UCSD-AML1 (cell line): ENCODE data around the gene LIN28A.
"Not testable (repeated sequence)": the region's sequence is repeated elsewhere in the genome, so short reads cannot be mapped to it uniquely, and the experiment has no call there.

Experiments used
- DNase-seq: peaks from one replicate; lab custom pipeline; 2025; ENCODE audit not compliant: unreplicated experiment; lab: John Stamatoyannopoulos, UW

LIN28A gene

GRCh38 chr1:26410706-26411623 is at the start of gene LIN28A:
Gene LIN28A (plus strand): TSS chr1:26410817. CDS start chr1:26410892, 75 bp downstream.
- DNase-seq, result no peak

DNA sequence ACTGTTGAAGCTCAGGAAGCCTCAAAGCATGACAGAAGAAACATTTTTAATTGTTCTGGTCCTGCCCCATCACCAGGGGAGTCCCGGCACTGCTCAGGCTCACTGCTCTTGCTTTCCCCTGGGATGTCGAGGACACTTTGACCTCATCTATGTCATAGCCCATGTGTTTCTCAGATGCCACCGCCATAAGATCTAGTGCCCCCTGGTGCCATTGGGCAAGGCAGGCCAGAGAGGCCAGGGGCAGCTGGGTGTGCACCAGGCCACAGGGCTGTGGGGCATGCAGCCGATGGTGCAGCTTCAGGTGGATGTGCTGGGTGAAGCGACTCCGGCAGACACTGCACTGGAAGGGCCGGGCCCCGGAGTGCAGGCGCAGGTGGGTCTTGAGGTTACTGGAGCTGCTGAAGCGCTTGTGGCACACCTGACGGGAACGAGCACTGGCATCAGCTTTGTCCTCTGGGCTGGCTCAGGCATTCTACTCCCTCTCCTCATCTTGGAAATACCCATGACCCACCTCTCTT is 49.0 kb upstream of the LIN28A start:
- DNase-seq, result no peak

GRCh38 chr1:26362331-26362730 is 48.3 kb upstream of the LIN28A start:
- no peak for DNase-seq

GRCh38 chr1:26363549-26364448 is 46.8 kb upstream of the LIN28A start:
- peak; percentile 86 for DNase-seq

GRCh38 chr1:26364956-26365355 is 45.7 kb upstream of the LIN28A start:
- DNase-seq, result no peak

DNA sequence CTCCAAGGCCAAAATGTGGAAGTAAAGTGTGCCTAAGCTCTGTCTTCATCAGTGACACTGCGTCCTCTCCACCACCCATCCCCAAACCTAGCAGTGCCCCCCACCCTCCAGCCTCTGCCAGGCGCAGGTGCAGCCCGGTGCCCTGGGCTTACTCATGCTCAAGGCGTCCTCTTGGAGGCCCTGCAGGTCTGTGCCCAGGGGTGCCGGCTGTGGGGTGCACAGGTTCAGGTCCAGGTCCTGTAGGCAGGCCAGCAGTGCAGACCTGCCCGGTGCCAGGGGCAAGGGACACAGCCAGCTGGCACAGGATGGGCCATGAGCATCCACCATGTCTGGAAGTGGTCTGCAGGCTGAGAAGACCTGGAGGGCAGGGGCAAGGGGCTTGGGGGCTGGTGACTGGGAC is 43.2 kb upstream of the LIN28A start:
- no peak for DNase-seq

GRCh38 chr1:26368006-26368405 is 42.6 kb upstream of the LIN28A start:
- no peak for DNase-seq

DNA sequence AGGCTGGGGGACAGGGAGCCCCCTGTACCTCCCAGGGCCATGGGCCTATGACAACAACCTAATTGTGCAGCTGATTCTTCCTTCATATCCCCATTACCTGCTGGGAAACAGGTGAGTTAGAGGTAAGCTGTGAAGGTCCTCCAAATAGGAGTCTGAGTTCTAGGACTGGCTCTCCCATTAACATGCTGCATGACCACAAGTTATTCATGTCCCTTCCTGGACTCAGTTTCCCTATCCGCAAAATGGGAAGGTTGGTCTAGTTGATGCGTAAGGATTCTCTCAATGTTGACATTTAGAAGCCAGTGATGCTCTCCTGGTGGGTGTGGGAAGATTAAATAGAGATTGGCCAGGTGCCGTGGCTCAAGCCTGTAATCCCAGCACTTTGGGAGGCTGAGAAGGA is 42.1 kb upstream of the LIN28A start:
- DNase-seq, result no peak

- peak; percentile 46 for DNase-seq
Observed at GRCh38 chr1:26370591-26371382, 39.8 kb upstream of the LIN28A start.

DNA sequence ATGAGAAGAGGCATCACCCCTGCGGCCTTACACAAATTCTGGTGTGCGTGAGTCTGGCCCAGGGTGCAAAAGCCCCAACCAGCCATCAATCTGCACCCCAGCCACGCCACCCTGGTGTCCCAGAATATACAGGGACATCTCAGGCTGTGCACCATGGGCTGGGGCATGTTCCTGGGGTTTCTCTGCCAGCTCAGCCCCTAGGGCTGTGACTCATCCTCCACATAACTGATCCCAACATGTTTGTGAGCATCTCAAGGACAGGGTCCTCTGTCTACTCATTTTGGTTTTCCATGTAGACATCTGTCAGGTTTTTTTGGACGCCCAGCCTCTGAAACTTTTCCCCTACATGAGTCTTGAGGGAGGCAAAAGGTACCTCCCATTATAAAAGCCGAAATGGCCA is 38.6 kb upstream of the LIN28A start:
- DNase-seq, result no peak

DNA sequence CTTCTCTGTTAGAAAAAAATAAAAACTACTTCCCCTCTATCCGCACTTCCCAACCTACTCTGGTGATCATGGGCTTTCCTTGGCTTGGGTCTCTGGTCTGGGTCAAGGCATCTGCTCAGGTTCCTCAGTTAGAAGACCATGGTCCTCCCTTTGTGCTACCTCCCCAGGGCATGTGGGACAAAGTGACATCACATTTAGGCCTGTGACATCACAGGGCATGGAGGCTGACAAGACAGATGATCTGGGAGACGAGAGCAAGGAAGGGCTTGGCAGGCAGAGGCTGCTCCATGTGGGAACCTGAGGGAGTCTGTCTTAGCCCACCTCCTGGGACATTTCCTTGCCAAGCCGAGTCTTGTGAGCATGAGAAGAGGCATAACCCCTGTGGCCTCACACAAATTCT is 38.0 kb upstream of the LIN28A start, which contains the start of gene ZNF683:
TSS of gene ZNF683 (minus strand) at position 140 of the 400 bp plus-strand sequence. CDS start 4,179 bp downstream, outside the sequence.
- not testable (repeated sequence) for DNase-seq

DNA sequence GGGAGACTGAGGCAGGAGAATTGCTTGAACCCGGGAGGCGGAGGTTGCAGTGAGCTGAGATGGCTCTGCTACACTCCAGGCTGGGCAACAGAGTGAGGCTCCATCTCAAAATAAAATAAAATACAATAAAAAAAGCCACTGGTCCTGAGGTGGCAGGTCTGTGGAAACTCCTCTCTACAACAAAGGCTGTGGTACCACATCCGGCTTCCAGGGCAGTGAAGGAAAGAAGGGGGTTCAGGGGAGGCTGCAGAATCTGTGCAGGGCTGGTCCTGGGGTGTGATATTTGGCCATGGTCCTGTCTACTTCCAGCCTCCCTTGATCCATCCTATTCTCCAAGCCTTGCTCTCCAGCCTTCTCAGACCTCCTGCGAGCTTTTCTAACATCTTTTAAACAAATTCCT is 37.3 kb upstream of the LIN28A start:
- no peak for DNase-seq

DNA sequence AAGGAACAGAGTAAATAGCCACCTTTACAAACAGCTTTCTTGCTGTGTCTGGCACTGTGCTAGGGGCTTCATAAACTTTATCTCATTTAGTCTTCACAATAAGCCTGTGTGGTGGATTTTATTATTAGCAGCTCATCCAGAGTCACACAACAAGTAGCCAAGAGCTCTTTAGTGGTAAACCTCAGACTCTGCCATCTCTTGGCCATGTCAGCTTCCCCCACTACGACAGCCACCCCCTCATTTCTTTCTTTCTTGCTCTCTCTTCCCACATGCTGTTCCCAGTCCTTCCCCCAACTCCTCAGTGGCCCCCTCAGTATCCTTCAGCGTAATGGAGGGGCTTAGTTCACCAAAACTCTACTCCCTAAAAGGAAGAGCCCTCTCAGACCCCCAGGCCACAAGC is 36.8 kb upstream of the LIN28A start:
- DNase-seq, result no peak

GRCh38 chr1:26374361-26374760 is 36.3 kb upstream of the LIN28A start:
- not testable (repeated sequence) for DNase-seq

- peak; percentile 31 for DNase-seq
Observed at GRCh38 chr1:26375081-26375480, 35.5 kb upstream of the LIN28A start.

GRCh38 chr1:26376050-26376449 is 34.6 kb upstream of the LIN28A start:
- no peak for DNase-seq

GRCh38 chr1:26378088-26378878 is 32.3 kb upstream of the LIN28A start:
- peak; percentile 68 for DNase-seq

DNA sequence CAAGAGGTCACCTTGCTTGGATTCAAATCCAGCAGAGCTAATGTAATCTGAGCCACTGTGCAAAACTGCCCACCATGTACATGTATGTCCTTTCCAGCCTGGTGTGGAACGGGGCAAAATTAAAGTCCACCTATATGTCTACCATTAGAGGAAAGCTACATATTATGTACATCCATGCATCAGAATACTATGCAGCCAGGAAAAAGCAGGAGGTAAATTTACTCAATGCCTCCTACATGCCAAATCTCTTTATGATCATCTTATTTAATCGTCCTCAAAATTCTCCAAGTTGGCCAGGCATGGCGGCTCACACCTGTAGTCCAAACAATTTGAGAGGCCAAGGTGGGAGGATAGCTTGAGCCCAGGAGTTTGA is 31.8 kb upstream of the LIN28A start:
- DNase-seq, result no peak

- no peak for DNase-seq
Observed at GRCh38 chr1:26384076-26384475, 26.5 kb upstream of the LIN28A start.

- DNase-seq, result not testable (repeated sequence)
Observed at GRCh38 chr1:26385063-26385462, 25.6 kb upstream of the LIN28A start.
